HG03045 (cell line): ENCODE data around the gene GPR162.

ENCODE experiments used
- ATAC-seq: cut with Tn5 transposase; IDR thresholded peaks from one replicate; pipeline ENCODE4 v1.9.1; 2021; ENCODE audit warnings: mild to moderate bottlenecking, moderate library complexity; ENCODE audit not compliant: unreplicated experiment

The GPR162 gene

DNA sequence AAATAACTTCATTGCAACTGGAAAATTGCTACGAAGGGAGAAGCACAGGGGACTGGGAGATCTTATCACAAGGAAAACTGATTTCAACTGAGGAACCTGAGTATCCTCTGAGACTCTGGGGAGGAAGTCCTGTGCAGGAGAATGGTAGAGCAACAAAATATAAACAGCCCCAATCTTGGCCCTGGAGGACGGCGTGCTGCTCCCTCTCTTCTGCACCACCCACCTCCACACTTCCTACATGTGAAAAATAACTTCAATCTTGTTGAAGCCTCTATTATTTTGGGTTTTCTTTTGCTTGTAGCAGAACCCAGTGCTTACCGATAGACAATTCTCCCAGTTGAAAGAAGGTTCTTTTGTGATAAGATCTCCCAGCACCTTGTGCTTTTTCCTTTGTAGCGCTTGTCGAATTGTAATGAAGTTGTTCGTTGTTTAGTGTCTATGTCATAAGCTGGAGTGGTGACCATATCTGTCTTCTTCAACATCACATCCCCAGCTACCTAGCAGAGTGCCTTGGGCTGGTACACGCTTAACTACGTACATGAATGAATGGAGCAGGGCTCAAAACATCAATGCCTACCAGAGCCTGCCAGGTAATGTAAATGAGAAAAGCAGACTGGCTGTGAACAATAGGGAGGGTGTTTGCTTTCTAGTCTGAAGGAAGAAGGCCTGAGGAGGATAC, 35.1 kb upstream of the GPR162 start:
- ATAC-seq, result no peak

DNA sequence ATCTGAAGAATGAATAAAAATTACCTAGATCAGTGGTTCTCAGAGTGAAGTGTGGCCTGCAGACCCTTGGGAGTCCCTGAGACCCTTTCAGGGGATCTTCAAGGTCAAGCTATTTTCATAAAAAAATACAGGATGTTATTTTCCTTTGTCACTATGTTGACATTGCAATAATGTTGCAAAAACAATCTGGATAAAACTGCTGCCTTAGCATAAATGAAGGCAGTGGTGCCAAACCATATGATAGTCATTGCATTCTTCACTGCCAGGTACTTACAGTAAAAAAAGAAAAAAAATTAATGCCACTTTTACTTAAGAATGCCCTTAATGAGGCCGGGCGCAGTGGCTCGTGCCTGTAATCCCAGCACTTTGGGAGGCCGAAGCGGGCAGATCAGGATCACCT, 34.3 kb upstream of the GPR162 start:
- ATAC-seq, result no peak

DNA sequence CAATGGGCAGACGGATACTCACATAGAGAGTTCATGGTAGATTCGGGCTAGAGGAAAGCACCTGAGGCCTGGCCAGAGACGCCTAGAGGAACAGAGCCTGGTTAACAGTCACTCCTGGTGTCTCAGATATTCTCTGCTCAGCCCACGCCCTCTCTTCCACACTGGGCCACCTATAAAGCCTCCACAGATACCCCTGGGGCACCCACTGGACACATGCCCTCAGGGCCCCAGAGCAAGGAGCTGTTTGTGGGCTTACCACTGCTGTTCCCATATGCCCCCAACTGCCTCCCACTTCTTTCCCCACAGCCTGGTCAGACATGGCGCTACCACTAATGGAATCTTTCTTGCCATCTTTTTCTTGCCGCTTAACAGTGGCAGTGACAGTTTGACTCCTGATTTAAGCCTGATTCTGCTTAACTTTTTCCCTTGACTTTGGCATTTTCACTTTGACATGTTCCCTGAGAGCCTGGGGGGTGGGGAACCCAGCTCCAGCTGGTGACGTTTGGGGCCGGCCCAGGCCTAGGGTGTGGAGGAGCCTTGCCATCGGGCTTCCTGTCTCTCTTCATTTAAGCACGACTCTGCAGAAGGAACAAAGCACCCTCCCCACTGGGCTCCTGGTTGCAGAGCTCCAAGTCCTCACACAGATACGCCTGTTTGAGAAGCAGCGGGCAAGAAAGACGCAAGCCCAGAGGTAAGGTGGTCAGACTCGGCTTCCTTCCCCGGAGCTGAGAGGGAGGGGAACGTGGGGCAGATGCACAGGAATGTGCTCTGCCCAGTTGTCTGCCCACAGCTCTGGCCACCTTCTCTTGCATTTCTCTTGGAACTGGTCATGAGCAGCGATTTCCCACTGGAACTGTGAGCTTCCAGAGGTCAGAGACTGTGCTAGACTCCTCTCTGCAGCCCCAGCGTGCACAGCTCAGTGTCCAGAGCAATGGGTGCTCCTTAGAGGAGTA, 32.4 kb upstream of the GPR162 start, which contains the start of gene CD4:
CD4 (plus strand) TSS at position 557 of the 953 bp plus-strand sequence. CDS start 10,611 bp downstream, outside the sequence.
- no peak for ATAC-seq

DNA sequence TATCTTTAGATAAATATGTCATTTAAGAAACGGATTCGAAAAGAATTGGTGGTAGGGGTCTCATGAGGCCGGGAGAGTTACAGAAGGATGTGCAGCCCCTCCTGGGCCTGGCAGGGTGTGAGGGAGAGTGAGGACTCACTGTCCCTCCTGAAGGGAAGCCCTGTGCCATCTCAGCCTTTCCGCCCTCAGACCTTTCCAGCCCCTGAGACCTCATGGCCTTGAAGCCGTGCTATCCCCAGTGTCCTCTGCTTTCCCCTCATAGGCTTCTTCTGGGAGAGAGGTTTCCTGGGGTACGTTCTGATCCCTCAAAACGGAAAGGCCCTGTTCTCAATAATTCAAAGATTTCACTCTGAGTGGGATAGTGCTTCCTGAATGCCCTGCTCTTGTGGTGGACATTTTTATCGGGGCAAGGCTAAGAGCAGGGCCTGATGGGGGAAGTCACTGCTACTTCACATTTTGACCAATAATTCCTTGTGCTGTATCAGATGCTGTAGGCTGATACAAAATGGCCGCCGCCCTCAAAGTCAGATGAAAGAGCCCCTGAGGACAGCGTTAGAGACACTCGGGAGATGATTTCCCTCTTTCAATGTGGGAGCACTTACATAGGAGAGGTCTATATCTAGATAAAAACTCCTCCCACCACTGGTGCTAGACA, 31.0 kb upstream of the GPR162 start:
- ATAC-seq, result no peak

DNA sequence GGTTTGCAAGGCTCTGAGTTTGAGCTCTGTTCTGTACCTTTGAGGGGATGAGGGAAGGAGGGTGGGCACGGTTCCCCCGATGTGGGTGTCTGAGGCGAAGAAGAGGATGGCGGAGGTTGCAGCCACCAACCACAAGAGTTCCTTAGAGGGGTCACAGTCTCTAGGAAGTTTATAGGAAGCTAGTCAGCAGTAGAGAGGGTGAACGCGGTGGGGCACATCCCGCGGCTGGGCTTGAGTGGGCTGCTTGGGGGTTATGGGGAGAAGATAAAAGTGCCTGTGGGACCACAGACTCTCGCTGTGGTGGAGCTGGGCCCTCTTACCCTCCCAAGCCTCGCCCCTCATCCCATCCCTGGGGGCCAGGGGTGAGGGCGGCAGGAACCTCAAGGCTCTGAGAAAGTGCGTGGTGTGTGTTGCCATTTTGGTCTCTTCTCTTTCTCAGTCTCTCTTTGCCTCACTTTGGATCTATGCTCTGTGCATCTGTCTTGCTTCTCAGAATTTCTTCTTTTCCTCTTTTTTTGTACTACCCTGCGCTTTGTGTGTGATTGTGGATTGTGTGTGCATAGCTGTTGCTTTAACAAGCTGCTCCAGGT, 29.6 kb upstream of the GPR162 start:
- no peak for ATAC-seq

DNA sequence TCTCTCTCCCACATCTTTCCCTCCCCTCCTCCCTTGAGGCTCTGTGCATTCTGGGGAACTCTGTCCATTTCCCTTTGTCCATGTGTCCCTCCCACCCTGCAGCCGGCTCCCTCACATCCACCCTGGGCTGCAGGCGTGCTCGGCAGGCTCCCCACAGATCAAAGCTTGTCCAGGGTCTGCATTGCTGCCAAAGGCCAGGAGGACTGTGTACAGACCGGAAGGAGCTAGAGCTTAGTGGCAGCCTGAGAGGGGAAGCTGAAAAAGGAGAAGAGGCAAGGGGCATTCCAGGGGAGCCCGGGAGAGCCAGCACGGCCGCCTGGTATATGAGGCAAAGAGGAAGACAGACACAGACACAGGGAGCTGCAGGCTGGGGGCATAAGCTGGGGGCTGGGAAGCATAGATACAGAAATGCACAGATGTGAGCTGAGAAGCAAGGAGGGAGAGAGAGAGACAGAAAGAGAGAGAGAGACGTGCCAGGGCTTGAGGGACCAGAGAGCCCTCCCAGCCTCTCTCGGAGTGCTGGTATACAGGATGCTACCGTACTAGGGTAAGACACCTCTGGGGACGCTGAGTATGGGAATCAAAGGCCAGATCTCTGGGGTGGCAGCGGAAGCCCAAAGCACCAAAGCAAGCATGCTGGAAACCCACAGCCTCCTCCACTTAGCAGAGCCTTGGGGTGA, 29.0 kb upstream of the GPR162 start:
- no peak for ATAC-seq

DNA sequence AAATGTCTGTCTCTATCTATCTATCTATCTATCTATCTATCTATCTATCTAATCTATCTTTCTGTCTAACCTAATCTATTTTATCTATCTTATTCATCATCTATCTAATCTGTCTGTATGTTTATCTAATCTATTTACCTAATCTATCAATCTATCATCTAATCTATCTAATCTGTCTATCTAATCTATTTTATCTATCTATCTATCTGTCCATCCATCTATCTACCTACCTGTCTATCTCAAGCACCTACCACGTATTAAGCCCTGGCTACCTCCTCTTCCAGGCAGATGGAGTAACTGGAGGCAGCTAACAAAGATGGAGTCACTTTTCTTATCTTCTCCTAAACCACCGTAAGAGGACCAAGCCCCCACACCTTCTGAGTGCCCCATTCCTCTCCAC, 26.5 kb upstream of the GPR162 start:
- no peak for ATAC-seq

DNA sequence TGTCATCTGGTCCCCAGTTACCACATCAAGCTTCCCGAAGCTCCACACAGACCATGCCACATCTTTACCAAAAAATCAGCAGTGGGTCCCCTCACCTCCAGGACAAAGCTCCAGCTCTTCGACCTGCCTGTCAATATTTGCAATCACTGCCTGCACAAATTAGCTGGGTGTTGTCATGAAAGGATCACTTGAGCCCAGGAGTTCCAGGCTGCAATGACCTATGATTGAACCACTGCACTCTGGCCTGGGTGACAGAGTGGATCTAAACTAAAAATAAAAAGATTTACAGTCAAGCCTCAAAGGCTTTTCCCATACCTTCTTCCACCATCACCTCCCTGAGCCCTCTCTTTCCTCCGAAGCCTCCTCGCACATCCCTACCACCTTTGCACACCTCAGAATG, 25.0 kb upstream of the GPR162 start:
- no peak for ATAC-seq

DNA sequence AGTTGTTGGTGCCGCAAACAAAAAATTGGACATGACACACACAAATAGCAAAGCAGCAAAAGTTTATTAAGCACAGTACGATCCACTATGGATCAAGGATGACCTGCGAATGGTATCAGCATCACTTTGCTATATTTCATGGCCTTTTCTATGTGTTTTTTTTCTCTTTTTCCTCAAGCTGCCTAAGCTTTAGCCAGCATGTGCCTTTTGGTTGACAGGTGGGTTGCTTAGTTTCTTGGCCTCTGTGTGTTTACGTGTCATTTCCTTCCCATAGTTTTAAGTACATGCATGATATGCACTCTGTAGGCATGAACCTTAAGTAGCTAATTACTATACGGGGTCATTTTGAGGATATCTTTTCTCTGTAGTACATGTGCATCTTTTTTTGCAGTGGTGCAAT, 22.5 kb upstream of the GPR162 start:
- ATAC-seq, result no peak

DNA sequence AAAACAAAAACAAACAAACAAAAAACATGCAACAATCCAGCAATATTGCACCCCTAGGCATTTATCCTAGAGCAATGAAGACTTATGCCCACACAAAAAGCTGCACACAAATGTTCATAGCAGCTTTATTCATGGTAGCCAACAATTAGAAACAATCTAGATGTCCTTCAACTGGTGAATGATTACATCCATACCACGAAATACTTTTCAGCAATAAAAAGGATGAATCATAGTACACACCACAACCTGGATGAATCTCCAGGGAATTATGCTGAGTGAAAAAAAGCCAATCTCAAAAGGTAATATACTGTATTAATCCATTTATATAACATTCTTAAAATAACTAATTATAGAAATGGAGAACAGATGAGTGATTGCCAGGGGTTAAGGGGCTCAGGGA, 14.5 kb upstream of the GPR162 start:
- no peak for ATAC-seq

DNA sequence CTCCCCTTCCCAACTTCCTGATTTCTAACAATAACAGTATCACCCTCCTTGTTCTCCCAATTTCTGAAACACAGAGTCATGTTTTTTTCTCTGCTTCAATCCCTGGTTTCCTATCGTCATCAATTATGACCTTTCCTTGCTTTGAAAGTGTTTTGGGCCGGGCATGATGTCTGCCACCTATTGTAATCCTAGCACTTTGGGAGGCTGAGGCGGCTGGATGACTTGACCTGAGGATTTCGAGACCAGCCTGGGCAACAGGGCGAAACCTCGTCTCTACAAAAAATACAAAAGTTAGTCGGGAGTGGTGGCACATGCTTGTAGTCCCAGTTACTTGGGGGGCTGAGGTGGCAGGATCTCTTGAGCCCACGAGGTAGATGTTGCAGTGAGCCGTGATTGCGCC, 12.6 kb upstream of the GPR162 start:
- no peak for ATAC-seq

DNA sequence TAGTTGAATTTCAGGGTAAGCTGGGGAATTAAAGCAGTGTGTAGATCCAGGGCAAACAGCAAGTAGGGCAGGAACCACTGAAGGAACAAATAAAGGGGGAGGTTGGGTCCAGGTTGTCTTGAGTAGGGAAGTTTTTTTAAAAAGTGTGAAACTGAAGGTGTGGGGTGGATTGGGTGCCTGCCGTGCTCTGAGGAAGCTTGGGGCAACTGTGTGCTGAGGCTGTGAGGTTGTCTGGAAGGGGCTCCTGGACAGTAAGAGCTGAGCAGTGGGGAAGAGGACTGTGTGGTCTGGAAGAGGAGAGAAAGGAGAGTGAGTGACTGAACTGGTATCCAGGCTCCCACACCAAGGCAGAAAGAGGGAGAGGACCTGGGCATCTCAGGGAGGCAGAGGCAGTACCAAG, 10.9 kb upstream of the GPR162 start:
- ATAC-seq, result no peak

DNA sequence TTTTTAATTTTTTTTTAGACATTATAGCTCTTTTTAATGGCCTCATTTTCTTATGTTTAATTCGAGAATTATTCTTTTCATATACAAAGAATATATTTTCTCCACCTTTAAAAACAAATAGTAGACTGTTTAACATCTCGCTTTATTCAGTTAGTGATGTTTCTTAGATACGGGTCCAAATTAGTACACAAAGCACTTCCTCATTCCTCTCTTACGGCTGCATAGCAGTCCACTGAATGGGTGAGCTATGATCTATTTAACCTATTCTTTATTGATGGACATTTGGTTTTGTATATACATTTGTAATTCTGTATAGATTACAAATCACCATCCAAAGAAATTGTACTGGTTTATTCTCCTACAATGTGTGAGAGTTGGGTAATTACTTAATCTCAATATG, 8.3 kb upstream of the GPR162 start:
- ATAC-seq, result no peak

DNA sequence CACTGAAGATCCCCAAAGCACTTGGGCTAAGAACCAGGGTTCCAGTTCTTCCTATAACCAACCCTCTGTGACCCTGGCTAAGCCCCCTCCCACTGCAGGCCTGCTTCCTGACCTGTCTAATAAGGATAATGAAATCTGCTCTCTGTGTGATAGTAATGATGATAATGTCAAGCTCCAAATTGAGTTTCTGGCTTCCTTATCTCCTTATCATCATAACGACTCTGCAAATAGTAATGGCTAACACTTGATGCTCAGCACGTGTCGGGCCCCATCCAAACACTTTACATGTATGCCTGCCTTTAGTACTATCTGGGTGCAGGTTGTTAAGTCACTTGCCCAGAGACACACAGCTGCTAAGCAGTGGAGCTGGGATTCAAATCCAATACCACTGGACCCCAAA, 5.0 kb upstream of the GPR162 start:
- no peak for ATAC-seq

DNA sequence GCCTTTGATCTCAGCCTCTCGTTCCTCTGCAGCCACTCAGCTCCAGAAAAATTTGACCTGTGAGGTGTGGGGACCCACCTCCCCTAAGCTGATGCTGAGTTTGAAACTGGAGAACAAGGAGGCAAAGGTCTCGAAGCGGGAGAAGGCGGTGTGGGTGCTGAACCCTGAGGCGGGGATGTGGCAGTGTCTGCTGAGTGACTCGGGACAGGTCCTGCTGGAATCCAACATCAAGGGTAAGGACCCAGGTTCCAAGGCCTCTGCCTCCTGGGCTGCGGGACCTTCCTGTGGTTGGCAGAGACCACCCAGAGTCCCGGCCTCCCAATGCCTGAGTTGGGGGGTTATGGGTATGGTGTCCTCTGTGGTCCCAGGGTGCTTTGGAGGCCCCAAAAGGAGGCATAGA, 4.5 kb upstream of the GPR162 start:
- no peak for ATAC-seq

DNA sequence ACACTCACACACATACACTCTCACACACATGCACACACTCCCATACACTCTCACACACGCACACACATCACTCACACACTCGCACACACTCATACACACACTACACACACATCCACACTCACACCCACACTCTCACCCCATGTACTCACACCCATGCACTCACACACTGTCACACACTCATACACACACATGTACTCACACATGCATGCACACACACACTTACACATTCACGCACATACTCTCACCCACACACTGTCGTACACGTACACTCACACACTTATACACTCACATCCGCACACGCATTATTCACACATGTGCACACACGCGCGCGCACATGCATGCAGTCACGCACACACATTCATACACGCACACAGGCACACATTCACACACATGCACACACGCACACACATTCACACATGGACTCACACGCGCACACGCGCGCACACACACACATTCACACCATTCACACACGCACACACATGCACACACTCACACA, 3.9 kb upstream of the GPR162 start:
- no peak for ATAC-seq

DNA sequence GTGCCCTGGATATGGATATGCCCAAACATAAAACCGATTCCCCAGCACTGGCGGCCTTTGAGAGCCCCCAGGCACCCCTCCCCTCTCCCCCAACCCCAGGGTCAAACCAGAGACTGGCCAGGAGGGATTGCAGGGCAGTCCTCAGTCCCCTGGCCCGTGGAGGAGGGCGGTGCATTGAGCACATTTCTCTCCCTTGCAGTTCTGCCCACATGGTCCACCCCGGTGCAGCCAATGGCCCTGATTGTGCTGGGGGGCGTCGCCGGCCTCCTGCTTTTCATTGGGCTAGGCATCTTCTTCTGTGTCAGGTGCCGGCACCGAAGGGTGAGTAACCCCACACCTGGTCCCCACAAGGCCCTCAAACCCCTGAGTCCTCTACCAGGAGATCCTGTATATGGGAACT, 3.4 kb upstream of the GPR162 start:
- ATAC-seq, result no peak

DNA sequence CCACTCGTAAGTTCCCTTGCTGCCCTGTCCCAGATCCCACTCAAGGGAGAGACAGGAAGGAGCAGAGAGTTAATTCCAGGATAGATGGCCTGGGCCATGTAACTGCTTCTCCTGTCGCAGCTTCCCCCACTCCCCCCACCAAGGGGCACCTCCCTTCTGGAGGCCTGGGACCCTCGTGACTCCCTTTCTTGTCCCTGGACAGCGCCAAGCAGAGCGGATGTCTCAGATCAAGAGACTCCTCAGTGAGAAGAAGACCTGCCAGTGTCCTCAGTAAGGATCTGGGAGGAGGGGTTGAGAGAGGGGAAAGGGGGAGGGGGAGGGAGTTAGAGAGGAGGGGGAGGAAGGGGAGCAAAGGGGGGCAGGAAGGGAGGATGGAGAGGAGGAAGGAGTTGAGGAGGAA, 3.0 kb upstream of the GPR162 start:
- ATAC-seq, result no peak

DNA sequence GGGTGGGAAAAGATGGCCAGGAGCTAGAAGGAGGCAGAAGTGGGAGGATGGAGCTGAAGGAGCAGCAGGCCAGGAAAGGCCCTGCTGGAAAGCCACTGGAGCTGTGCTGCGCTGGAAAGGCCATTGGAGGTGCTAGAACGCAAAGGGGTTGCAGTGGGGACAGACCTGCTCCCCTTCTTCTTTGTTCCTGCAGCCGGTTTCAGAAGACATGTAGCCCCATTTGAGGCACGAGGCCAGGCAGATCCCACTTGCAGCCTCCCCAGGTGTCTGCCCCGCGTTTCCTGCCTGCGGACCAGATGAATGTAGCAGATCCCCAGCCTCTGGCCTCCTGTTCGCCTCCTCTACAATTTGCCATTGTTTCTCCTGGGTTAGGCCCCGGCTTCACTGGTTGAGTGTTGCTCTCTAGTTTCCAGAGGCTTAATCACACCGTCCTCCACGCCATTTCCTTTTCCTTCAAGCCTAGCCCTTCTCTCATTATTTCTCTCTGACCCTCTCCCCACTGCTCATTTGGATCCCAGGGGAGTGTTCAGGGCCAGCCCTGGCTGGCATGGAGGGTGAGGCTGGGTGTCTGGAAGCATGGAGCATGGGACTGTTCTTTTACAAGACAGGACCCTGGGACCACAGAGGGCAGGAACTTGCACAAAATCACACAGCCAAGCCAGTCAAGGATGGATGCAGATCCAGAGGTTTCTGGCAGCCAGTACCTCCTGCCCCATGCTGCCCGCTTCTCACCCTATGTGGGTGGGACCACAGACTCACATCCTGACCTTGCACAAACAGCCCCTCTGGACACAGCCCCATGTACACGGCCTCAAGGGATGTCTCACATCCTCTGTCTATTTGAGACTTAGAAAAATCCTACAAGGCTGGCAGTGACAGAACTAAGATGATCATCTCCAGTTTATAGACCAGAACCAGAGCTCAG, 2.3 kb upstream of the GPR162 start:
- no peak for ATAC-seq

DNA sequence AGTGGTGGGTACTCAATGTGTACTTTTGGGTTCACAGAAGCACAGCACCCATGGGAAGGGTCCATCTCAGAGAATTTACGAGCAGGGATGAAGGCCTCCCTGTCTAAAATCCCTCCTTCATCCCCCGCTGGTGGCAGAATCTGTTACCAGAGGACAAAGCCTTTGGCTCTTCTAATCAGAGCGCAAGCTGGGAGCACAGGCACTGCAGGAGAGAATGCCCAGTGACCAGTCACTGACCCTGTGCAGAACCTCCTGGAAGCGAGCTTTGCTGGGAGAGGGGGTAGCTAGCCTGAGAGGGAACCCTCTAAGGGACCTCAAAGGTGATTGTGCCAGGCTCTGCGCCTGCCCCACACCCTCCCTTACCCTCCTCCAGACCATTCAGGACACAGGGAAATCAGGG, 1.5 kb upstream of the GPR162 start:
- ATAC-seq, result no peak
